Inflammatory macrophage treated with lipopolysaccharide for 4 hours (primary cell): ENCODE results near the gene GIPC3.
"Not testable (repeated sequence)": the region's sequence is repeated elsewhere in the genome, so short reads cannot be mapped to it uniquely, and the experiment has no call there.

Experiments used
- DNase-seq: peaks from one replicate; pipeline ENCODE4 v3.0.0-alpha.2; 2020

The GIPC3 gene

DNA sequence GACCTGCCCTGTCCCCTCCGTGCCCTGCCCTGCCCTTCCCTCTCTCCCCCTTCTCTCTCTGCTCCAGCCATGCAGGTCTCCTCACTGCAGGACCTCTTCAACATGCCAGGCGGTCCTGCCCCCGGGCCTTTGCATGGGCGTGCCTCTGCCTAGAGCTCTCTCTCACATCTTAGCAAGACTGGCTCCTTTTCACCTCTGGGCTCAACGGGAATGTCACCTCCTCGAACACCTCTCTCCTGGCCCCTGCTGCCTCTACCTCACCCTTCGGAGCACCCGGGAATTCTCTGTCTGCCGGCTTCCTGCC, 33.5 kb upstream of the GIPC3 start:
- no peak for DNase-seq

DNA sequence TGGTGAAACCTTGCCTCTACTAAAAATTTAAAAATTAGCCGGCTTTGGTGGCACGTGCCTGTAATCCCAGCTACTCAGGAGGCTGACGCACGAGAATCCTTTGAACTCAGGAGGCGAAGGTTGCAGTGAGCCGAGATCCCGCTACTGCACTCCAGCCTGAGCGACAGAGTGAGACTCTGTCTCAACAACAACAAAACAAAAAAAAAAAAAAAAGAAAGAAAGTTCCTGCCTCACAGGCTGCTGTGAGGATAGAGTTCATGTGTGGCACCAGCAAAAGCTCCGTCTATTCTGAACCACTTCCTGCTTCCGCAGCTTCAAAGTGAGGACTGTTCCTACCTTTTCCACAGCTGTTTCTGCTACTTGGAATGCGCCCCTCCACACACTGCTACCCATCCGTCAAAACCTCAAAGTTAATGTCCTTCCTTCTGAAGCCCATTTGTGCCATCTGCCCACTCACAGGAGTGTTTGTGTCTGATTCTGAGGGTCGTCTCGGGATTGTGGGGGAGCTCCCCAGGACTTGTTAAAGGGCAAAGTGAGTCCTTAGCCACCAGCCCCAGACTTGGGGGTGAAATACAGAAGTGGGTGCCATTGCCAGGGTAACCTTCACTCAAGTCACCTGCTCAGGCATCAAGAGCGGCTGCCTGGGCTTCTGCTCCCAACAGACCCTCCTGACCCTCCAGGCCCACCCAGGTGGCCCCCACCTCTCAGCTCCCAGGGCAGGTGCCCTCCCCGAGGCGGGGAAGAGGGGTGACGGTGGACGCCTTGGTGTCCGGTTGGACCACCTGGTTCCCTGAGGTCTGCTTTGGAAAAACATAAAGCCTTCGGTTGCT, 30.8 kb upstream of the GIPC3 start:
- DNase-seq = peak; percentile 51

DNA sequence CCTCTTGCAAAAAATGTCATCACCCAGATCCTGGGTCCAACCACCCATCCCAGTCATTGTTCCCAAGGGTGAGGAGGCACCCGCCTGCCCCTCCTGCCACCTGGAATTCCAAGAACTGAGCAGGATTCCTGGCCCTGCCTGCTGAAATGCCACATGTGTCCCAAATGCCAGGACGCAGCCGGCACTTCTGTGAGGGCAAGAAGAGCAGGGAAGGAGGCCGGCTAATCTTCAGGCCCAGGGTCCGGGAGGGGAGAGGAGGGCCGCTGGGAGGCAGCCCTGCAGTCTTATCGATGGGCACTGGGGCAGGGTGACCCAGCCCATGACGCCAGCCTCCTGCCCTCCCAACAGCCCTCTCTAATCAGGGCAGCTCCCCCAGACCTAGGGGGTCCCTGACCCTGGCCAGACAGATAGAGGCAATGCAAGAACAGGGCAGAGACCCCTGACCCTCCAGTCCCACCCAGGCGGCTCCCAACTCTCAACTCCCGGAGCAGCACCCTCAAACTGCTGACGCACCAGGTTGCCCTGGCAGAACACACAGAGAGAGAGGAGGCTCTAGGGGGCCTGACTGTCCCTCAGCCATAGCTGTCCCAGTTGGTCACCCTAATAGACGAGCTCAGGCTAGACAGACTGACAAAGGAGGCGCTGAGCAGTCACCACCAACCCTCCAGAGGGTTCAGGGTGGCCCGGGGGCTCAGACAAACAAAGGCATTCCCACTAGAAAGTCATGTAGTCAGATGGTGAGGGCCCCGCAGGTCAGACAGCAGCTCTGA, 29.4 kb upstream of the GIPC3 start:
- no peak for DNase-seq

DNA sequence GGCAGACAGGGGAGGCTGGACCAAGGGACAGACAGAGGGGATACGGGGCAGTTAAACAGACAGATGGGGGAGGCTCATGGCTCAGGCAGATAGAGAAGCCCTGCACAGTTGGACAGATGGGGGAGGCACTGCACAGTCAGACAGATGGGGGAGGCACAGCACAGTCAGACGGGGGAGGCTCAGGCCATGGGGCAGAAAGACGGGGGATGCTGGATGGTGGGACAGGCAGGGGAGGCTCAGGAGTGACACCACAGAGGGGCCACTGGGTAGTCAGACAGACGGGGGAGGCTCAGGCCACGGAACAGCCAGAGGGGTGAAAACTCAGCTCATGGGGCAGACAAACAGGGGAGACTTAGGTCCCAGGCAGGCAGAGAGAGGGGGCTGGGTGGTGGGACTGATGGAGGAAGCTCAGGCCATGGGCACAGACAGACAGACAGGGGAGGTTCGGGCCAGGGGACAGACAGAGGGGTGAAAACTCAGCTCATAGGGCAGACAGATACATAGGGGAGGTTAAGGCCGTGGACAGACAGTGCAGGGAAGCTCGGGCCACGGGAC, 28.8 kb upstream of the GIPC3 start:
- DNase-seq = no peak

DNA sequence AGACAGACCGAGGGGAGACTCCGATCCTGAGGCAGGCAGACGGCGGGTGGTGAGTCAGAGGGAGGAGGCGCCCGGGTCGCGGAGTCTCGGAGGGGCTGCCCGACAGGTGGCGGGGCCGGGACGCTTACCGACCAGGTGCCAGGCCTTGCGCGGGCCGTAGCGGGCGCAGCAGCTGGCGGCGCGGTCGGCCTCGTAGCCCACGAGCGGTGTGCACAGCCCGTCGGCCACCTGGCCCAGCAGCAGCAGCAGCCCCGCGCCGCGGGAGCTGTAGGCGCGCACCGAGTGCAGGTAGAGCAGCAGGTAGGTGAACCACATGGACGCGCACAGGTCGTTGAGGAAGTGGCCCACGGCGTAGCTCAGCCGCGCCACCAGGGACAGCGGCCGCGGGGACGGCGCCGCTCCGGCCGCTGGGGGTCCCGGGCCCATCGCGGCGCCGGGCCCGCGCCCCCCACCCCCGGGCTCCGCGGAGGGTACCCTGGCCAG, 28.3 kb upstream of the GIPC3 start:
- DNase-seq = peak; percentile 54

DNA sequence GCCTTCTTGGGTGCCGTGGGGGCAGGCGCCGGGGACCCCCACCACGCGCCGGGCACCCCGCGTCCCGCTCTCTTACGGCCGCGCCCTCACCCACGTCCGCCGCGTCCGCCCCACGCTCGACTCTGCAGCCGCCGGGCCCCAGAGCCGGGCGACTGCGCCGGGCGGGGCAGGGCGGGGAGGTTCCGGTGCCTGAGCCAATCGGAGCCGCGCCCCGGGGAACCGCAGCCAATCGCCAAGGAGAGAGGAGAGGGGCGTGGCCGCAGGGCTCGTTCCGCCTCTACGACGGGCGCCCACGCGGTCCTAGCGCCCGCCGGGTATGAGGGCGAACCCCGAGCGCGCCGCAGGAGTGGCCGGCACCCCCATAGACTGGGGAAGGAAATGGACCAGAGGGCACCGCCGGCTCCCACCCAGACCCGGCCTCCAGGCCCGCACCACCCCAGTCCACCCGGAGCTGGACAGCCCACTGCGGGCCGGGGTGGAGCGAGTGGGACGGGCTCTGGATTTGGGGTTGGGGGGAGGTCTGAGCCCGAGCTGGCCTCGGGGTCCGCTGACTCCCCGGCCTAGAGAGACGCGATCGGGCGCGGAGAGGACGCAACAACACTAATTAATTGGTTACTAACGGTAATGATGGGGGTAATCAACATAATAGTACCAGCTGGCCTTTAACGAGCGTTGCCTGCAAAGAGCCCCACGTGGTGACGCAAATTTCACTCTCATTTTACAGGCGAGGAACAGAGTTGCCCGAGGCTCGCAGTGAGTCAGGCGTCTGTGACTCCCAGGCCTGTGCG, 27.6 kb upstream of the GIPC3 start, which contains the start of gene MFSD12:
TSS of gene MFSD12 (minus strand) at position 126 of the 788 bp plus-strand sequence. CDS start 183 bp downstream, outside the sequence.
- peak; percentile 99 for DNase-seq

DNA sequence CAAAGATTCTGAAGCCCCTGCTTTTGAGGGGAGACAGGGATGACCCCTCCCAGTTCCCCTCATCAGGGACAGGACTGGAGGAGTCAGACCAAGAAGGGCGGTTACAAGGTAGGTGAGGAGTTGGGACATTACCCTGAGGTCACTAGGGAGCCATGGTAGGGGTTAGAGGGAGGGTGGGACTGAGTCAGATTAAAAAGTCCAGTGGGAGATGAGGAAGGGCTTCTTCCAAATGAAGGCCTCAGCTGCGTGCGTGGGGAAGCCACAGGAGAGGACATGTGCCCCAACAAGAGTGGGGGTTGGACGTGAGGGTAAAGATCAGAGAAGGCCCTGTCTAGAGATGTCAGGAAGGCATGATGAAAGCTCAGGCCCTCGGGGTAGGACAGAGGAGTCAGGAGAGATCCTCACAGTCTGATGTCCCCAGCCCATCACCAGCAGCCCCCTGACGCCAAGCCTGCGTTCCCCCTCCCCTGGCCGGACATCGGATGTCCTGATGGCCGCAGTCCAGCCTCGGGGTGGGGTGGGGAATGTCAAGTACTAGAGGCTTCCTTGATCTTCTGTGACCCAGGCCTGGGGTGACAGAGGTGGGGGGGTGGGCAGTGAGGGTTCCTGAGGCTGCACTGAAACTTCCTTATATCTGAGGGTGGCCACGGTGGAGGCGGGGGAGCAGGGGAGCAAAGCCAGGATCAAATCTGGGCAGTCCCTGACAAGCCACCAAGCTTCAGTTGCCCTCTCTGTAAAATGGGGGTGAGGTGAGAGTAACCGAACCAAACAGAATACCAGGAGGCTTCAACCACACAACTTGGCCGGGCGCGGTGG, 21.4 kb upstream of the GIPC3 start:
- DNase-seq = peak; percentile 55

DNA sequence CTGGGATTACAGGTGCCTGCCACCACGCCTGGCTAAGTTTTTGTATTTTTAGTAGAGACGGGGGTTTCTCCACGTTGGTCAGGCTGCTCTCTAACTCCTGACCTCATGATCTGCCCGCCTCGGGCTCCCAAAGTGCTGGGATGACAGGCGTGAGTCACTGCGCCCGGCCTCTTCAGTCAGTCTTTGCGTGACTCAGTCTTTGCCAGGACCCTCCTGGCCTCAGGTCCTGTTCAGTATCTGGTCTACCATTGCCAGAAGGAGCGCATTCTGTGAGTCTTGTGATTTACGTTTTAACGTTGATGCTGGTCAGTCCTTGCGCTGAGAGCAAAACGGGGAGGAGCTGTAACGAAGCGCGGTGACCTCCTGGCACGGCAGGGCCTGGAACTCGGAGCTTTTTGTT, 20.1 kb upstream of the GIPC3 start:
- DNase-seq = no peak

DNA sequence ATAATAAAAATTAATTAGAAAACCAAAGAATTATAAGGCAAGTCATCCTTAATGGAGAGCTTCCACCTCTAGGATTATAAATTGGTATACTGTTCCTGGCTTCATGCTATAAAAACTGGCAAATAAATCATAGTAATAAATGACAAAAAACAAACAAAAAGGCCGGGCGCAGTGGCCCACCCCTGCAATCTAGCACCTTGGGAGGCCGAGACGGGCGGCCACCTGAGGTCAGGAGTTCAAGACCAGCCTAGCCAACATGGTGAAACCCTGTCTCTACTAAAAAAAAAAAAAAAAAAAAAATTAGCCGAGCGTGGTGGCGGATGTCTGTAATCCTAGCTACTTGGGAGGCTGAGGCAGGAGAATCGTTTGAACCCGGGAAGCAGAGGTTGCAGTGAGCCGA, 15.2 kb upstream of the GIPC3 start:
- not testable (repeated sequence) for DNase-seq

DNA sequence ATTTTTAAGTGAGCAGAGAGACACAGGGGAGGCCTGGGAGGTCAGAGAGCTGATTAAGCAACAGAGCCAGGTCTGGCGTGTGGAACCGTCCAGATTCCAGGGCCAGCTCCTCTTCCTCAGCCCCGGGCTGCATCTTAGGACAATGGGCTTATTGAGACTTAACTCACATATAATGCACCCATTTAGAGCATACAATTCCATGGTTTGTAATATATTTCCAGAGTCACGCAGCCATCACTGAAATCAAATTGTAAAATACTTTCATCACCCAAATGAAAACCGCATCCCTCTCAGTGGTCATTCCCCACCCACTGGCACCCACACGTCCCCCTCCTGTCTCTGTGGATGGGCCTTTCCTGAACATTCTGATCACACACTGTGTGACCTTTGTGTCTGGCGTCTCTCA, 14.7 kb upstream of the GIPC3 start:
- DNase-seq = peak; percentile 79

DNA sequence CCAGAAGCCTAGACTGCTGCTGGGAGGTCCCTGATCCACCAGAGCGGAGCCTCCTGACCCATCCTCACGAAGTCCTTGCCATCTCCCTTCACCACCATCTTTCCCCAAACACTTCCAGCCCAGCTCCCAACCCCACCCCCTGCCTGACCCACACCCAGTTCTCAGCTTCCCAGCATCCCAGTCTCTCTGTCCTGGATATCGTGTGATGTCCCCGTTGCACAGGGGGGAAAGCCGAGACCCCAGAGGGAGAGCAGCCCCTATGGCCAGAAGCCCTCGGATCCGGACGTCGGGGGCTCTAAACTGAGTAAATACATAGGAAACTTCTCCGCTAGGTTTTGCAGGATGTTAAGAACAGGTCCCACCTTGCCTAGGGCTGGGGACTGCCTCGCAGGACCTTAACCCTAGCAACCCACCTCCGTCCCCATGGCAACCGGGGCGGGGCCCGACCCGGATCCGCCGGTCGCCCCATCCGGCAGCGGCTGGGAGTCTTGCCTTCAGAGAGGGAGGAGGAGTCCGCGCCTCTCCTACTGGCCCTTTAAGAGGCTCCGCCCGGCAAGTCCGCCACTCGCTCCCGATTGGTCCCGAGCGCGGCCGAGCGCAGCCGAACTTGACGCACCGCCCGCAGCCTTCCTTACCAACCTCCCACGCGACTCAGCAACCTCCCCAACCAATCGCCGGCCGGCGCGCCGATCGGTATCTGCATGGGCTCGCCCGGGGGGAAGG, 13.0 kb upstream of the GIPC3 start:
- DNase-seq = peak; percentile 100

DNA sequence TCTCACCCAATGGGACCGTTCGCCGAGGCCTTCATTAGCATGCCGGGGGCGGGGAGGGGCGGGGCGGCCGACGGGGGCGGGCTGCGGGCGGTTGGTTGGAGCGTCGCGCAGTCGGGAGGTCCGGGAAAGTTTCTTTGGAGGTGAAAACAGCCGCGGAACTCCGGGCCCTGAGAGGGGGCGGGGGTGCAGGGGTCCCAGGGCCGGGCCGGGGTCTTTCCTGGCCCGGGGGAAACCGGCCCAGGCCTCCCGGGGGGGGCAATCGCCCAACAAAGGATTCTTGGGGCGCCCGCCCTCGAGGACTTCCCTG, 12.5 kb upstream of the GIPC3 start, which contains the start of gene HMG20B:
TSS of gene HMG20B (plus strand) at position 90 of the 307 bp plus-strand sequence. CDS start 366 bp downstream, outside the sequence.
- DNase-seq = no peak

DNA sequence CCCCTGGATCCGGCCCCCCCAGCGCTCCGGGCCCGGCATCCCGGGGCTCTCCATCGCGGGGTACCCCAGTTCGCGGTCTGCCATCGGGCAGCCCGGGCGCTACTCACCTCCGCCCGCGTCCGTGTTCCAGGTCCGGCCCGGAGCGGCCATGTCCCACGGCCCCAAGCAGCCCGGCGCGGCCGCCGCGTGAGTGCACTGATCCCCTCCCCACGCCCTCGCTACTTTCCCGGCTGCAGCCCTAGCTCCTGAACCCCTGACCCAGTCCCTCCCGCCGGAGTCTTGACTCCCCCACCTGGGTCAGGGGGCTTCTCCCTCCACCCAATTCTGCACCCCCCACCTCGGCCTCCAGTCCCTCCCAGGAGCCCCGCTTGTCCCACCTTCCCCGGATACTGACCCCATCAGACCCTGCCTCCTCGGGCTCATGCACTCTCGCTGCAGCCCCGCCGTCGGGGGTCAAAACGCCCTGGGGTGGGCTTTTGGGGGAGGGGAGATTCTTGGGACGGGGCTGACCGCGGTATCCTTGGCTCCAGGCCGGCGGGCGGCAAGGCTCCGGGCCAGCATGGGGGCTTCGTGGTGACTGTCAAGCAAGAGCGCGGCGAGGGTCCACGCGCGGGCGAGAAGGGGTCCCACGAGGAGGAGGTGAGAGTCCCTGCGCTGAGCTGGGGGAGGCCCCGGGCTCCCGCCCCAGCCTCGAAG, 12.0 kb upstream of the GIPC3 start:
- no peak for DNase-seq

DNA sequence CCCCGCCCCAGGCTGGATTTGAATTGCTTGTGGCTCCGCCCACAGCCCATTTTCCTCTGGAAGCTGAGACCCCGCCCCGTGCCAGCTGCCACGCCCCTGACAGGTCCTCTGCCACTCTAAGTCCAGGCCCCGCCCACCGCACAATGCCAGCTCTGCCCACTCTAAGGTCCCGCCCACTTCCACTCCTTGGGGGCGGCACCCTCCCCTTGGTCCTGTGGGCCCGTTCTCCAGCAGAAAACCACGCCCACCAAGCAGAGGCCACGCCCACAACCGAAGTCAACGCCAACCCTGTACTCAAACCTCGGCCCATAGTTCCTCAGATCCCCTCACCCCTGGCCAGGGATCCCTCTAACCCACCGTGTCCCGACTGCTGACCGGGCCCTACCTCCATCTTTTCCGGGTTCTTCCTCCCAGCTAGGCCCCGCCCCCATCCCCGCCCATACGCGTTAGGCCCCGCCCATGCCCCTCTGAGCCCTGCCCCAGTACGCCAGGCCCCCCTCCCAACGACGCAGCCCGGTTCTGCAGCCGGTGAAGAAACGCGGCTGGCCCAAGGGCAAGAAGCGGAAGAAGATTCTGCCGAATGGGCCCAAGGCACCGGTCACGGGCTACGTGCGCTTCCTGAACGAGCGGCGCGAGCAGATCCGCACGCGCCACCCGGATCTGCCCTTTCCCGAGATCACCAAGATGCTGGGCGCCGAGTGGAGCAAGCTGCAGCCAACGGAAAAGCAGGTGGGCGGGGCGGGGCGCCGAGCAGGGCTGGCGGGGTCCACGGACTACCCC, 11.2 kb upstream of the GIPC3 start:
- peak; percentile 100 for DNase-seq

DNA sequence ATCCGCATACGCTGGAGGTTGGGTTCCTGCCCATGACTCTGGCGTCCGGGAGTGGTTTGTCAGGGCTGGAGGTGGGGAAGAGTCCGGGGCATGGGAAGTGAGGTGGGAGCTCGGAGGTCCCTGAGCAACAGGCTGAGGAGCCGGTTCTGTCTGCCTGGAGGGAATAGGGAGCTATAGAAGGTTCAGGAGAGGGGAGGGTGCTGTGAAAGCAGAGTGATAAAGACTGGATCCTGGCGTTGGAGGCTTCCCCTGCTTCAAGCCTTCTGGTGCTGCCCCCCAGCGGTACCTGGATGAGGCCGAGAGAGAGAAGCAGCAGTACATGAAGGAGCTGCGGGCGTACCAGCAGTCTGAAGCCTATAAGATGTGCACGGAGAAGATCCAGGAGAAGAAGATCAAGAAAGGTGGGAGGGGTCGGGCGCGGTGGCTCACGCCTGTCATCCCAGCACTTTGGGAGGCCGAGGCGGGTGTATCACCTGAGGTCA, 10.0 kb upstream of the GIPC3 start:
- DNase-seq = no peak

DNA sequence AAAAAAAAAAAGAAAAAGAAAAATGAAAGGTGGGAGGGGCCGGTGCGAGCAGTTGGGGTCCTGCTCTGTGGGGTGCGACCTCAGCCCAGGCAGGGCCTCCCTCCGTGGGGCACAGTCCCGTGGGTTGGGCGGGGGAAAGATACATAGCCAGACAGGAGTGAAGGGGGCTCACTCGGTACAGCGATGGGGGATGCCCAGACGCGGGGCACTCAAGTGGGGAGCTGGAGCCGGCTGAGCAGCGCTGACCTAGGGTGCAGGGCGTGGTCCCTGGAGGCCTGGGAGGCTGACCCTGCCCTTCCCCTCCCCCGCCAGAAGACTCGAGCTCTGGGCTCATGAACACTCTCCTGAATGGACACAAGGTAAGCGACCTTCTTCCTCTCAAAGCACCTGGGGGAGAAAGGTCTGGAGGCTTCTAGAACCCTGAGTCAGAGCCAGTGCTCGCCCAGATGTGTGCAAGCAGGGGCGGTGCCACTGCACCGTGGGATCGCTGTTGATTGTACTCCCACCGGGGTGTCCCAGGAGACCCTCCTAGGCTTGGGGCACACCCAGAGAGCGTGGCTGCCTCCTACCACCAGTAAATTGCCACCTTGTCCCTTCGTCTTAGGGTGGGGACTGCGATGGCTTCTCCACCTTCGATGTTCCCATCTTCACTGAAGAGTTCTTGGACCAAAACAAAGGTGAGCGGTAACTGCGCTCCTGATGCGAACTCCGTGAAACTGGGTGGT, 9.2 kb upstream of the GIPC3 start:
- DNase-seq = no peak

DNA sequence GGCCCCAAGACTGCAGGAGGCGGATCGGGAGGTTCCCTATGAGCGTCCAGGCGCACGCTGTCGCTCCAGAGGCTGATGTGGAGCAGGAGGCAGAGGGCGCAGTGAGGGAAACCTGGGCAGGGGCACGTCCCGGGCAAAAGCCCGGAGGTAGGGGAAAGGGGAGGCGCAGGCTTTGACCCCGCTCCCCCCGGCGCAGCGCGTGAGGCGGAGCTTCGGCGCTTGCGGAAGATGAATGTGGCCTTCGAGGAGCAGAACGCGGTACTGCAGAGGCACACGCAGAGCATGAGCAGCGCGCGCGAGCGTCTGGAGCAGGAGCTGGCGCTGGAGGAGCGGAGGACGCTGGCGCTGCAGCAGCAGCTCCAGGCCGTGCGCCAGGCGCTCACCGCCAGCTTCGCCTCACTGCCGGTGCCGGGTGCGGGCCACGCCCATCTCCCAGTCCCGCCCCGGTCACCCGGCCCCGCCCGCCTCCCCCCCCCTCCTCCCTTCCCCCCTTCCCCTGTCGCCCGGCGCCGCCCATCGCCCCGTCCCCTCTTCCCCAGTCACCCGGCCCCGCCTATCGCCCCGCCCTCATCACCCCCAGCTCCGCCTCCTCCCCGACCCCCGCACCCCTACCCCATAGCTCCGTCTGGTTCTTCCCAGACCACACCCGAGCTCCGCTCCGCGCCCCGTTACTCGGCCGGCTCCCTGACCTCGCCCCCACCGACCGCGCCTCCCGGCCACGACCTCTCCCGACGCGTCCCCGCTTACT, 8.4 kb upstream of the GIPC3 start:
- DNase-seq = no peak

DNA sequence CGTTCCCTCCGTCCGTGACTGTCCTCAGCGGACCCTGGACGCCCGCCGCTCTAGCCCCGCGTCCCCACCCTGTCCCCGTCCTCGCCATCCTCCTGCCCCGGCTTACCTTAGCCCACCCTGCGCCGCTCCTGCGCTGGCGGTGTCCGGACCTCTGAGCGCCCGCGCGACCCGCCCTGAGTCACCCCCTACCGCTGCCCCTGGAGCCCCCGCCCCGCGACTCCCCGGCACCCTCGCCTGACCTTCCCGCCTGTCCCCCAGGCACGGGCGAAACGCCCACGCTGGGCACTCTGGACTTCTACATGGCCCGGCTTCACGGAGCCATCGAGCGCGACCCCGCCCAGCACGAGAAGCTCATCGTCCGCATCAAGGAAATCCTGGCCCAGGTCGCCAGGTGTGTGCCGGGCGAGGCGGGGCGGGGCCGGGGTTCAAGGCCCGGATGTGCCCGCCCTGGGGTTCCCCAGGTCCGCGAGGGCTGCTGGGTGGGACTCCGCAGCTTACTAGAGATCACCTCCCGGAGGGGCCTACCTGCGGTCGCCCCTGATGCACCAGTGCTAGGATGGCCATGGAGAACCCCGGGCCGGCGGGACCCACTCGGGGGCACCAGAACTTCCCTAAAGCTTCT, 7.4 kb upstream of the GIPC3 start:
- DNase-seq = no peak
